ENCODE measurements around the gene HDAC5.

DNA sequence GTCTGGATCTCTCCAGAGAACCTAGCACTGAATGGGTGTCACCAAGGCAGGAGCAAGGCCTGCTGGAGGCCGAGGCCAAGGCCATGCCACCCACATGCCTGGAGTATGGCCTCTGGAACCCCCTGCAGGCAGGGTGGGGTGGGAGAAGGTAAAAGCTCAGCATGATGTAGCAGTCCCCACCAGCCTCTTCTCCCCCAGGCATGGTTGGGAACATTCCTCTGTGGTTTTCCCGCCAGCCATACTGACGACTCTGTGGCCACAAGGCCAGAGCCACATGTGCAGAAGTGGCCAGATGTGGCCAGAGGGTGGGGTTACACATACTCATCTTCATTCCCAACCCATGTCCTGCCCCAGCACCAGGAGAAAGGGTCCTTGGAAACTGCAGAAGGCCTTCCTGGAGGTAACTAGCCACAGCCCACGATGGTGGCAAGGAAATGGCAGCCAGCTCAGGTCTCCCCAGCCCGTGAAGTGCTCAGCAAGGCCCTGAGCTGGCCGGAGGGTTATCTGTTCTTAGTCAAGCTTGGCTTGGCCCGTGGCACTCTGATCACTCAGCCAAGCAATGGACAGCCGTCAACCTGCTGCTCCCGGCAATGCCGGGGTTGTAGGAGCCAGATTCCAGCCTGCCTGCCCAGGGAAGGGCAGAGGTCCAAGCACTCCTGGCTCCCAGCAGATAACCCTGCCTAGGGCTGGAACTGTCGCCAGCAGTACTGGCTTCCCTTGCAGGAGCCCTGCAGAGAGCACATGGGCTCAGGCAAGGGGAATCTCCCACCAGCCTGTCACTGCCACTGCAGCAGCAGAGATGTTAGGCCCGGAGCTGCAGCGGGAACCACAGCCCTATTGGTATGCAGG lies 26.1 kb downstream of the HDAC5 start:
- TF ChIP-seq, protein P1, sequence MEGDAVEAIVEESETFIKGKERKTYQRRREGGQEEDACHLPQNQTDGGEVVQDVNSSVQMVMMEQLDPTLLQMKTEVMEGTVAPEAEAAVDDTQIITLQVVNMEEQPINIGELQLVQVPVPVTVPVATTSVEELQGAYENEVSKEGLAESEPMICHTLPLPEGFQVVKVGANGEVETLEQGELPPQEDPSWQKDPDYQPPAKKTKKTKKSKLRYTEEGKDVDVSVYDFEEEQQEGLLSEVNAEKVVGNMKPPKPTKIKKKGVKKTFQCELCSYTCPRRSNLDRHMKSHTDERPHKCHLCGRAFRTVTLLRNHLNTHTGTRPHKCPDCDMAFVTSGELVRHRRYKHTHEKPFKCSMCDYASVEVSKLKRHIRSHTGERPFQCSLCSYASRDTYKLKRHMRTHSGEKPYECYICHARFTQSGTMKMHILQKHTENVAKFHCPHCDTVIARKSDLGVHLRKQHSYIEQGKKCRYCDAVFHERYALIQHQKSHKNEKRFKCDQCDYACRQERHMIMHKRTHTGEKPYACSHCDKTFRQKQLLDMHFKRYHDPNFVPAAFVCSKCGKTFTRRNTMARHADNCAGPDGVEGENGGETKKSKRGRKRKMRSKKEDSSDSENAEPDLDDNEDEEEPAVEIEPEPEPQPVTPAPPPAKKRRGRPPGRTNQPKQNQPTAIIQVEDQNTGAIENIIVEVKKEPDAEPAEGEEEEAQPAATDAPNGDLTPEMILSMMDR (IDR thresholded peaks at IDR 0.05; ENCODE audit: low read length): no peak
- no peak for TF ChIP-seq EZH2 (IDR thresholded peaks at IDR 0.05; ENCODE audit: borderline replicate concordance, low read length)

Measured in OCI-LY1 (cell line).